ENCODE measurements around the gene OTOL1. TPM values are rescaled to one million over a fixed set of nuclear protein-coding genes. Genes with fewer than 3 reads are reported as not detected.

Gene OTOL1
- total and polyA plus RNA-seq, 2 experiments from 2014 or later: not detected

GRCh38 chr3:161510510-161511260, 14.1 kb downstream of the OTOL1 start (continued):
- TF ChIP-seq ZNF462 (CRISPR knock-in tag; IDR thresholded peaks at IDR 0.05) (no peak), EZH2 (IDR thresholded peaks at IDR 0.05; ENCODE audit: low read depth, unreplicated experiment) (no peak), EZH2phosphoT487 (IDR thresholded peaks at IDR 0.05; ENCODE audit: unreplicated experiment) (no peak), CTCF (conservative IDR thresholded peaks at IDR 0.05; ENCODE audit: low read depth in 2 of 2) (no peak)

GRCh38 chr3:161523916-161524315, 27.3 kb downstream of the OTOL1 start:
- H3K4me1 Mint-ChIP-seq: no peaks in the 10 kb centered on the region
- H3K4me3 Mint-ChIP-seq: no peak overlapping the region
- ATAC-seq (no peak), DNase-seq (ENCODE audit: low spot score) (no peak)
- H2AFZ ChIP-seq: no peak overlapping the region
- H3K4me3 ChIP-seq: no peak overlapping the region
- H3K9me3 Mint-ChIP-seq: no peaks in the 10 kb centered on the region
- no peaks in the 10 kb centered on the region for H3K36me3 Mint-ChIP-seq (ENCODE audit: low read depth)
- H3K36me3 ChIP-seq (ENCODE audit: insufficient read depth): no peaks in the 10 kb centered on the region
- H3F3A ChIP-seq (replicated peaks; ENCODE audit: low read depth): no peaks in the 10 kb centered on the region
- no peaks in the 10 kb centered on the region for H3K27me3 Mint-ChIP-seq (ENCODE audit: insufficient read depth, low read depth, poor library complexity)
- H3K79me2 ChIP-seq (replicated peaks; ENCODE audit: insufficient read depth): no peaks in the 10 kb centered on the region
- no peaks in the 10 kb centered on the region for H3K4me1 ChIP-seq (ENCODE audit: insufficient read depth)
- H3K27ac ChIP-seq (ENCODE audit: low read depth): no peak overlapping the region
- no peak overlapping the region for H3K4me2 ChIP-seq
- H3K27ac Mint-ChIP-seq: no peak overlapping the region
- H3K9me2 ChIP-seq (ENCODE audit: insufficient read depth): peaks cover 7% of the 10 kb centered on the region; the same call in 1 of the 2 replicates
- no peaks in the 10 kb centered on the region for H3K27me3 ChIP-seq (ENCODE audit: insufficient read depth)
- no peaks in the 10 kb centered on the region for H4K20me1 ChIP-seq (replicated peaks; ENCODE audit: insufficient read depth)
- TF ChIP-seq ZNF331 (CRISPR knock-in tag; IDR thresholded peaks at IDR 0.05; ENCODE audit: low read depth) (no peak), ZNF114 (CRISPR knock-in tag; IDR thresholded peaks at IDR 0.05) (no peak), ETS1 (IDR thresholded peaks at IDR 0.05) (no peak), EZH2 (IDR thresholded peaks at IDR 0.05; ENCODE audit: low read depth, unreplicated experiment) (no peak), REST (IDR thresholded peaks at IDR 0.05; ENCODE audit: unreplicated experiment) (no peak), EZH2phosphoT487 (IDR thresholded peaks at IDR 0.05; ENCODE audit: unreplicated experiment) (no peak), JUNB (IDR thresholded peaks at IDR 0.05; ENCODE audit: unreplicated experiment) (no peak)

All from GM23338 (cell line).